ENCODE measurements around the gene ZNF117. TPM values are rescaled to one million over a fixed set of nuclear protein-coding genes. Genes with fewer than 3 reads are reported as not detected.

The ZNF117 gene
- total RNA-seq, 1 experiment from 2014 or later = 1.8 TPM

Other genes with a start within 250 kb of the ZNF117 start
- gene ZNF138, start 196.6 kb downstream of the ZNF117 start, total RNA-seq (2014; rRNA removed; shearing (Covaris generic)) = 5.9 and 6.3 TPM in 2 replicates
- 13.4 and 14.6 TPM in 2 replicates for gene ZNF273, start 87.8 kb downstream of the ZNF117 start, total RNA-seq (2014; rRNA removed; shearing (Covaris generic))
- 5.6 and 5.9 TPM in 2 replicates for gene ERV3-1, start 15.7 kb upstream of the ZNF117 start, total RNA-seq (2014; rRNA removed; shearing (Covaris generic))

Data from H4 (cell line).